Fibroblast of pulmonary artery (primary cell): ENCODE results near the gene PLEK.

Source experiments
- DNase-seq: peaks from one replicate; pipeline ENCODE4 v3.0.0-alpha.2; 2010; ENCODE audit warnings: low read depth
- H3K4me3 ChIP-seq: replicated peaks from 2 replicates; pipeline ENCODE4 v1.5.1; 2011; ENCODE audit warnings: low read depth, mild to moderate bottlenecking, control low read depth, low read length, moderate library complexity
- CTCF ChIP-seq: IDR thresholded peaks from 2 replicates; pipeline ENCODE4 v1.5.1; 2011; ENCODE audit warnings: mild to moderate bottlenecking, control low read depth, low read length, inconsistent platforms; ENCODE audit errors: missing control alignments

Gene PLEK

GRCh38 chr2:68403199-68403644, 38.1 kb downstream of the PLEK start:
- no peak for TF ChIP-seq CTCF
- no peak for DNase-seq
- H3K4me3 ChIP-seq = no peak overlapping the region

- no peak for TF ChIP-seq CTCF
- no peak overlapping the region for H3K4me3 ChIP-seq
- DNase-seq = no peak
Observed at GRCh38 chr2:68404164-68404563, 39.1 kb downstream of the PLEK start.

- TF ChIP-seq CTCF = no peak
- DNase-seq = no peak
- no peak overlapping the region for H3K4me3 ChIP-seq
Observed at GRCh38 chr2:68404893-68405799, 40.1 kb downstream of the PLEK start.

GRCh38 chr2:68411397-68412126, 46.5 kb downstream of the PLEK start:
- no peak for DNase-seq
- TF ChIP-seq CTCF = no peak
- H3K4me3 ChIP-seq = no peak overlapping the region

- H3K4me3 ChIP-seq = no peak overlapping the region
- TF ChIP-seq CTCF = no peak
- no peak for DNase-seq
Observed at GRCh38 chr2:68412127-68412819, 47.2 kb downstream of the PLEK start.

- no peak for DNase-seq
- TF ChIP-seq CTCF = no peak
- H3K4me3 ChIP-seq = no peak overlapping the region
Observed at GRCh38 chr2:68413466-68413865, 48.4 kb downstream of the PLEK start.
